HG03457 (cell line): ENCODE data around the gene NHSL1.
"Not testable (repeated sequence)": the region's sequence is repeated elsewhere in the genome, so short reads cannot be mapped to it uniquely, and the experiment has no call there.

Experiments
- ATAC-seq: cut with Tn5 transposase; IDR thresholded peaks from one replicate; pipeline ENCODE4 v1.9.1; 2021; ENCODE audit warnings: moderate number of reproducible peaks; ENCODE audit not compliant: unreplicated experiment

The NHSL1 gene

GRCh38 chr6:138429761-138430160, 69.5 kb downstream of the NHSL1 start:
- no peak for ATAC-seq

DNA sequence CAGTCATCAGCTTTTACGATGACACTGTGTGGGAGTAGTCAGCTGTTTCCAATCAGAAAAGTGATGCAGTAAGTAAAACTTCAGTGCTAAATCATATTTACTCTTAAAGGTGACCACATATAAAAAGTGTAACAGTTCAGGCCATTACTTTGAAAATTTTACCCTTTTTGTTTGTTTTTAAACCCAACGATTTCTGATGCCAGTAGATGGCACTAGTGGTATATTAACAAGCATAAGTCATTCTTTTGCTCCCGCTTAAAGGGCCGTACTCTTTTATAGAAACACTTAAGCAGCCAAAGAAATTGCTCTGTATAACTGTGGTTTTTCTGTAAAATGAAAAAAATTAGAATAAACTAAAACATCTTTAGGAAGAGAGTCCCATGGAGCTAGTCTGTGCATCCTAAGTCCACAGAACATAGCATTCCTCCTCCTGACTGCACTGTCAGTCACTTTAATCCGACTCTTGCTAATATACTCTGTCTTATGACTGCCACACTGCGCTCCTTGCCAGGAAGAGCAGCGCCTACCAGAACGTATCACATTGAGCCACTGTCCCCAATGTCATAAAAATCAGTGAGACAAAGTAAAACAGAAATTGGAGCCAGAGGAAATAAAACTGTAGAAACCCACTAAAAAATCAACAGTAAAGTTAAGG, 70.2 kb downstream of the NHSL1 start:
- ATAC-seq = no peak

GRCh38 chr6:138427701-138428100, 71.6 kb downstream of the NHSL1 start:
- ATAC-seq = no peak

DNA sequence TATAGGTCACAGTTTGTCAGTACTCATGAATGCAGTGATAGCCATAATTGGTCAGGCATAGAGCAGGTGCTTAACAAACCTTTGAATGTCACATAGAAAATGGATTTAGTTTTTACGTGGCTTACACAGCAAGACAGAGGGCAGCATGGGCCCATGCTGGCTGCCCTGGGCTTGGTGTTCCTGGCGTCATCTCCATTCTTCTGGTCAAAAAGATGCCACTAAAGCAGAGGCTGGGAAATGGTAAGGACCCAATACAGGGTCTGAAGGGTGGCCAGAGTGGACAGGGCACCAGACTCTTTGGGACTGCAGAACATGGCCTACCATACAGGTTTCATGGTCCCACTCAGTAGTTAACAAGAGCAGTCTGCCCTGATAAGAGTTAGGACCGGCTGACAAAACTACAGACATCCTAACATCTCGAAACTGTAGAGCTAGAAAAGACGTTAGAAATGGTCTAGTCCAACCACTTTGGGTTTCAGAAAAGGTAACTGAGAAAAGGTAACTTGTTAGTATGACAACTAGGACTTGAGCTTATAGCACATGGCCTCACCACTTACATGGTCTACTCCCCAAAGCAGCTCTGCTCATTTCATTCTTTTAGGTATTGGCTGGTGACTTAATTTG, 72.7 kb downstream of the NHSL1 start:
- ATAC-seq = no peak

- not testable (repeated sequence) for ATAC-seq
Measured at GRCh38 chr6:138425256-138425655, 74.0 kb downstream of the NHSL1 start.

DNA sequence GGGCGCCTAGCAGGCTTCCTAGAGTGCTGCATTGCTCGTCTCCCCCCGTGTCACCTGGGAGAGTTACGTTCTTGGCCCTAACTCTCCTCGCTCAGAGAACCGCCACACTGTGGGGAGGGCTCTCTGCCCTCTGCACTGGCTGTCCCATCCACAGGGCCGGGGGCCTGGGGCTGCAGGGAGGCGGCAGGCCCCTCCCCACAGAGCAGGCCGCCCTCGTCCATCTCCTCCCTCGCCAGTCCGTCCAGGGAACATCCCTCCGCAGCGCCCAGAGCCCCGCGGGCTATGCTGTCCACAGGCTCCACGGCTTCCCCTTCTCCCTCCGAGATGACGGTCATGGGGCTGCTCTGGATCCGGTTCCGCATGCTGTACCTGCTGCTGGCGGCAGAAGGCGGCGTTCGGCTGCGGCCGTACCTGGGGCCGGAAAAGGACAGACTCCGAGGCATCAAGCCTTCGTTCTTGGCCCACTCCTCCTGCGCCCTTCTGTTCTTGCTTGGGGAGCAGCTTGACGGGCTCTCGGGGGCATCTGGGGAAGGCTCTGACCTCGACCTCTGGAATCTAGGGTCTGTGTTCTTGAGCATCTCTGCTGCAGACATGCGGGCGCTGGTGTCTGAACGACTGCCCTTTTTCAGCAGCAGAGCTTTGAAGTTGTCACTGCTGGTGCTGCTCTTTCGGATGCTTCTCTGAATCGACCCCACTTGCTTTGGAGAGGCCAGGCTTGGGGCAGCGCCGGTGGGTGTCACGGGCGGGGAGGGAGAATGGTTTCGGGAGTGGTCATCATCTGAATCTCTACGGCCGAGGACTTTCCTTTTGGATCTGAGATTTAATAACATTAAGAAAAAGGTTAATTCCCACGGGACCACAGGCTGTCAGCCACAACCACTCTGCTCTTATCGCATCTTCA, 75.0 kb downstream of the NHSL1 start:
- ATAC-seq = no peak

DNA sequence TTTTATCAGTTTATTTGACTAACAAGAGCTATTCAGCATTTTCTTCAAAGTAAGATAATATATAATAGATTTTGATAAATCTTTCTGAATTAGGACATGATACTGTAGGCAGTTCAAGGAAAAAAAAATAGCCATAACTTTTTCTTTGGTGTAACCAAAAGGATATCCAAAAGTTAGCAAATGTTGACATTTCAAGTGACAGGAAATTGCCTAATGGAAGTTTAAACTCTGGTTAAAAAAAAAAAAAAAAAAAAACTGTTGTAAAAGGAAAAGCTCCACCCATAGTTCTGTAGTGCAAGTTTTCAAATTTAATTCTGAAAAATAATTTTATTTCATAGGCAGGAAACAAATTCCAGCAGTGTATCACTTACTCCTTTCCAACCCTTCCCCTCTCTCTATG, 76.4 kb downstream of the NHSL1 start:
- ATAC-seq = no peak

DNA sequence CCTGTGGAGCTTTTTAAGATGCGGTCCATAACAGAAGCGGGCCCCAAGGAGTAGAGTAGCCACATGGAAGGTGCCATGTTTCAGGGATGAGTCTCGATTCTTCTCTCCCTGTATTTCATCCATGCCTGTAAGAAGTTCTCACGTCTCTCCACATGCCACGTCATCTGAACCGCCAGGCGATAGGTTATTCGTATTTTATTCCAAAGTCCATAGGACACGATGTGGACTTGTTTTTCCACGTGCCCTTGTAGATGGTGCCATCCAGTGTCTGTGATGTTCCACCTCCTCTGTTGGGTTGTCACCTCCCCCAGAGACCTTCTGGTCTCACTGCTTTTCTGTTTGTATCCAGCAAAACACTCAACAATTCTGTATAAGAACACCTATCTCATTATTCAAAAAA, 77.7 kb downstream of the NHSL1 start:
- no peak for ATAC-seq

DNA sequence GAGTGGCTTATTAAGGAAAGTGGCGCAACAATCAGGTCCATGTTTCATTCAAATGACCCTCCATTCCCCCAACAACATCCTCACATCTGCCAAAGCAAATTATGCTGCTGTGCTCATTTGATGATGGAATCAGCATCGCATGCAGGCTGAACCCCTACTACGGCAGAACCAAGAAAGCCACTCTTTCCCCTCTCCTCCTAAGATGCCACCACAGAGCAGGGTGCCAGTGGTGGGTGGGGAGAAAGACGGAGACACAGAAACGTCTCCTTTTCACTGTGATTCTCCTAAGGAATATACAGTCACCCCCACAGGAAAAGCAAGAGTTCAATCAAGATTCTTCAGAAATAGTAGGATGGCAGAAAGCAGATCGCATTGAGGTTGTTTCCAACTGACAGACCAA, 78.2 kb downstream of the NHSL1 start:
- no peak for ATAC-seq

- no peak for ATAC-seq
Measured at GRCh38 chr6:138420356-138420755, 78.9 kb downstream of the NHSL1 start.

DNA sequence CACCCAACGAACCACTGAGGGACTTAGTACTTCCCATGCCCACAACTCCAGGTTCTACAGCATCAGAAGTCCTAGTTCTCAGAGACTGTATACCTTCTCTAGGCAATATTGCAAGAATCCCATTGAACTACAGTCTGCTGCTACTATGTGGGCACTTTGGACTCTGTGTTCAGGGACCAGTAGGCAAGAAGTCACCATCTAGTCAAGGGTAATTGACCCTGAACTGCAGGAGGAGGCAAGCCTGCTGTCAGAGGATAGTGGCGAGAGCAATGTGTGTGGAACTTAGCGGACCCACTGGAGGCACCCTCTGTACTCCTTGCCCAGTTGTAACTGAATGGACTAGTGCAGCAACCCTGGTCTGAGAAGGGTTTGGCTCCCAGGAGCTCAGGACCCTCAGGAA, 79.5 kb downstream of the NHSL1 start:
- ATAC-seq = no peak

- ATAC-seq = no peak
Measured at GRCh38 chr6:138418118-138418742, 81.1 kb downstream of the NHSL1 start.

DNA sequence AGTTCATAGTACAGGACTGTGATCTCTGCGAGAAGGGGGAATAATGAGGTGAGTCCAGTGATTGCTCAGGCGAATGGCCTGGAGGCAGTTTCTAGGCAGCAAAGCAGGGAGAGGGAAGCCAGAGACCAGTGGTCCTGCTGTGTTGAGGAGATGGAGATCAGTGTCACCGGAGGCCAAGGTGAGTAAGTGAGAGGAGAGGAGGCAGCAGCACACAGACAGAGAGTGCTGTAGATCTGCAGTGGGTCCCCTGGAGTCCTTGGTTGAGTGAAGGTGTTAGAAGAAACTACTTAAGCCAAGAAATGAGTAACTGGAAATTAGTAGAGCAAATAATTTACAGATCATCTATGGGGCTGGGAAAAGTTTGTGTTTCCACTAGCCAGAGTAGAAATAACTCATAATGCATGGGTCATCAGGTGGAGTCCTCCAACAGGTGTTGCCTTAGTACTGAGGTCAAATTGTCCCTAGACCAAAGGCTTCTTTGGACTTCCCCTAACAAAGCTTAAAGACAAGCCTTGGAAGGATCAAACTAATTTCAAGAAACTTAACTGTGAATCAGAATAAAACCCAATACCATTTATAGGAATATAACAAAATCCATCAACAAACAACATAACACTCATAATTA, 81.7 kb downstream of the NHSL1 start:
- ATAC-seq = no peak

DNA sequence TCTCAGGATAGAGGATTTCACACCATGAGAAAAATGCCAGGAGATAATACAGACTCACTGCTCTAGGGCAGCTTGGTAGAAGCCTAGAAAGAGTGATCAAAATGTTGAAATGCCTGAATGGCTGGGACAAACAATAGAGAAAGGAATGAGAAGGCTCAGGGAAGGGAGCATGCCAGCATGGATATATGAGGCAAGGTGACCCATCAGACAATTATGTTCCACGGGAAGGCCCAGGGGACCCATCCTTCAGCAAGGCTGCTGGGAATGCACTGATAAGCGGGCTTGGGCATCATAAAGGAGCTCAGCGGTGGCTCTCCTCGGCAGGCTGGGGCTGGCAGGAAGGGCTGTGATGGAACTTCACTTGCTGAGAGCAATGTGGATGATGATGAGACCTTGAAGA, 83.1 kb downstream of the NHSL1 start:
- no peak for ATAC-seq

DNA sequence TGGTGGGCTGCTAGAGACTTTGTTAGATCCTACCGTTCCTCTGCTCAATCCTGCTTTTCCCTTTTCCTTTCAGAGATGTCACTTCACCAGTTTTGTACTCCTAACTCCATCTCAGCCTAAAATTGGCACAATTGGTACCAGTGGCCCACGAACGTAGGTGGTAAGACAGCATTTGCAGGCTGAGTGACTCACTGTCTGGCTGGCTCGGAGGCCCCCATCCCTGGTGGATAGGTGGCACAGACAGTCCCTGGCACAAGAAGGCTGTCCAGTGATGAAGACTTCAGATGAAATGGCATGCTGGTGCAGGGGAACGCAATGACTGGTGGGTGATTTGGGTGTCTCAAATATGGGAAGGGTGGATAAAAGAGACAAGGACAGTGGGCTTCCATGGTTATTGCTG, 84.2 kb downstream of the NHSL1 start:
- ATAC-seq = no peak

DNA sequence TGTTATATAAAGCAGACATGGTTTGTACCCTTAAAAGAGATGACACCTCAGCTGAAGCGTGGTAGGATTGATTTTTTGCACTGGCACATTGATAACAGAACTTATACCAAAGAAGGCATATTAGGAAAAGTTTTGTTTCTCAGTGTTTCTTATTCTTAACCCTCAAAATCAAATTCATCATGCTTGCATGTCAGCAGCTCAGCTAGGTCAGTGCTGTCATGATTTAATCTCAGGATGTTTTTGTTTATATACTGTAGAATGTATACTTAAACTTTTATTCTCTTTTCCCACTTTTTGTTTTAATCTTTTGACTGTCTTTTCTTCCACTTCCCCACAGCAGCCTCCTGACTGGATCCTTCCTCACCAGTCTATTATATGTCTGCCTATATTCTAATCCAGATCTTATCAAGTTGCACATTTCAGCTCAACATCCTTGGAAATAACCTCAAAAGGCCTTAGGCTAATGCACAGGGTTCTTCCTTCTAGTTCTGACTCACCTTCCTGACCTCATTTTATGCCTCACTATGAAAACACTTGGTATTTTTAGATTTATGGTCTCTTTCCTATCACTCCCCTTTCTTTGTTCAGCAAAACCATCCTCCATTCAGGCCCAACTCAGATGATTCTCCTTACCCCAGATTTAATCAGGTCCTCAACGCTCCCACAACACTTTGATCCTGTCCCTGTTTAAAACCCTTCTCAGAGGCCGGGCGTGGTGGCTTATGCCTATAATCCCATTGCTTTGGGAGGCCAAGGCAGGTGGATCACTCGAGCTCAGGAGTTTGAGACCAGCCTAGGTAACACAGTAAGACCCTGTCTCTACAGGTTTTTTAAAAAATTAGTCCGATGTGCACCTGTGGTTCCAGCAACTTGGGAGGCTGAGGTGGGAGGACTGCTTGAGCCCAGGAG, 88.1 kb downstream of the NHSL1 start:
- no peak for ATAC-seq

DNA sequence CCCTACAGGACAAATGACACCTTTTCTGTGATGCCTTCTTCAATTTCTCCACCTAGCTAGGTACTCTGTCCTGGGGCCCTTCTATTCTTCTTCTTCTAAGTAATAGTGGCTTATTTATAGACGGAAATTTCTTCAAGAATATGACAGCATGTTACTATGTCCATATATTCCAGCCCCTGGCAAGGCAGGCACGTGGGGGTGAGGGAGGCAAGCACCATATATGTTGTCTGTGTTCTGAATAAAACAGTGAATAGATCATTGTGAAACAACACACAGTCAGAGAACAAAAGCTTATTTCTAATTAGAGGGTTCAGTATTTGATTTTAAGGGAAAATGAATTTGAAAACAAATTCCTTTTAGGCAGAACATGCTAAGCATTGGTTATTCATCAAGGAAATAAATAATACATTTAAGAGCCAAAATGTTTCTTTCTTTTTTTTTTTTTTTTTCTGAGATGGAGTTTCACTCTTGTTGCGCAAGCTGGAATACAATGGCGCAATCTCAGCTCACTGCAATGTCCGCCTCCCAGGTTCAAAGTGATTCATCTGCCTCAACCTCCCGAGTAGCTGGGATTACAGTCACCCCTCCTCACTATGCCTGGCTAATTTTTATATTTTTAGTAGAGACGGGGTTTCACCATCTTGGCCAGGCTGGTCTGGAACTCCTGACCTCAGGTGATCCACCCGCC, 89.1 kb downstream of the NHSL1 start:
- ATAC-seq = no peak

DNA sequence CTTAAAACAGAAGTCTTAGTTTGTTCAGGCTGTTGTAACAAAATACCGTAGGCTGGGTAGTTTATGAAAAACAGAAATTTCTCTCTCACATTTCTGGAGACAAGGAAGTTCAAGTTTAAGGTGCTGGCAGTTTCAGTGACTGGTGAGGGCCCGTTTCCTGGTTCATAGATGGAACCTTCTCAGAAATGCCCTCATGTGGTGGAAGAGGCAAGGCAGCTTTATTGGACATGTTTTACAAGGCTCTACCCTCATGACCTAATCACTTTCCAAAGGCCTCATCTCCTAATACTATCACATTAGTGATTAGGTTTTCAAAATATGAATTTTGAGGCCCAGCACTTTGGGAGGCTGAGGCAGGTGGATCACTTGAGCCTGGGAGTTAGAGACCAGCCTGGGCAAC, 92.9 kb downstream of the NHSL1 start:
- ATAC-seq = no peak

GRCh38 chr6:138405816-138406413, 93.4 kb downstream of the NHSL1 start:
- ATAC-seq = no peak
